ENCODE measurements around the gene LY6G6C.

Gene LY6G6C

GRCh38 chr6:31736021-31736767 is 14.6 kb upstream of the LY6G6C start, which contains the start of gene CLIC1:
Gene CLIC1 (minus strand): TSS chr6:31736530. CDS start chr6:31736300, 230 bp downstream.
- peak; percentile 93 for TF ChIP-seq L3MBTL2 (conservative IDR thresholded peaks at IDR 0.05)
- TF ChIP-seq FOXM1 (IDR thresholded peaks at IDR 0.05; ENCODE audit: borderline replicate concordance) = no peak
- peak; percentile 63; the same call in 1 of the 2 replicates for TF ChIP-seq ELF4 (IDR thresholded peaks at IDR 0.05)
- DNase-seq (ENCODE audit: extremely low spot score) = peak; percentile 74
- POLR2A ChIA-PET = interaction anchor here (0.6 to 6.3 kb wide), 16 partner anchors 11 to 127 kb away, joined by 3 to 57 read pairs (median 4); partner anchors contain the start of genes ABHD16A, C6orf47, GPANK1 and HSPA1B
- CTCF ChIA-PET = interaction anchor here (0.9 to 1.2 kb wide), 2 partner anchors 34 to 71 kb away, joined by 3 read pairs; partner anchors contain the start of gene LSM2

DNA sequence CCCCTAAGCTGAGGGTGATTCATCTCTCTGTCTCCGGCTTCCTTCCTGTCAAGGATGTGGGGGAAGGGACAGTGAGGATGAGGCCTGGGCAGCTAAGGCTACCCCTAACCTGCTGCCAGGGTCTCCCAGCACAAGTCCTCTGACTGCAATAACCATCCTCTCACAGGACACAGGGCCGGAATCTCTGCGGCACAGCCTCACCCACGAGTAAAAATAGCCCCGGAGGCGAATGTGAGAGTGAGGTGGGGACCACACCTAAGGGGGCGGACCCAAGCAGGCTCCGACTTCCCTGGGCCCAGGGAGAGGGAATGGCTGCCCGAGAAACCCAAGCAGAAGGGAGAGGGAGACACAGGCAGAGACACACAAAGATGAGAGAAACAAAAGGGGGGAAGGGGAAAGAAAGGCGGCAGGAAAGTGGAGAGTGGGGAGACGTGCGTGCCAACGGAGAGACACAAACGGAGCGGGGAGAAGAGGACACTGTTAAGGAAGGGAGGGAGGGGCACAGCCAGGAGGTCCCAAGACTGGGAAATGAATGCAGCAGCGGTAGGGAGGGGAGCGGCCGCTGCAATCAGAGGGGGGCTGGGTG is 13.4 kb upstream of the LY6G6C start:
- POLR2A ChIA-PET = interaction anchor here (0.6 to 6.3 kb wide), 14 partner anchors 17 to 194 kb away, joined by 3 to 57 read pairs (median 4); partner anchors contain the start of genes ABHD16A, C6orf47, DDX39B and HSPA1A
- TF ChIP-seq CTBP1 (IDR thresholded peaks at IDR 0.05; ENCODE audit: borderline replicate concordance) = no peak
- TF ChIP-seq FOXA1 (IDR thresholded peaks at IDR 0.05) = no peak
- TF ChIP-seq BHLHE40 (IDR thresholded peaks at IDR 0.05; ENCODE audit: borderline replicate concordance) = no peak
- no peak for TF ChIP-seq TARDBP (IDR thresholded peaks at IDR 0.05)
- no peak for TF ChIP-seq FOXK2 (IDR thresholded peaks at IDR 0.05)
- TF ChIP-seq LEF1 (IDR thresholded peaks at IDR 0.05; ENCODE audit: borderline replicate concordance) = no peak
- TF ChIP-seq ARNT (IDR thresholded peaks at IDR 0.05) = no peak
- no peak for TF ChIP-seq NFRKB (IDR thresholded peaks at IDR 0.05)
- no peak for TF ChIP-seq ZNF384 (IDR thresholded peaks at IDR 0.05)
- TF ChIP-seq SP1 (IDR thresholded peaks at IDR 0.05) = no peak
- TF ChIP-seq SUZ12 (IDR thresholded peaks at IDR 0.05) = no peak
- no peak for TF ChIP-seq FOXM1 (IDR thresholded peaks at IDR 0.05; ENCODE audit: borderline replicate concordance)
- TF ChIP-seq HDGF (IDR thresholded peaks at IDR 0.05; ENCODE audit: borderline replicate concordance) = no peak
- TF ChIP-seq, protein P1, sequence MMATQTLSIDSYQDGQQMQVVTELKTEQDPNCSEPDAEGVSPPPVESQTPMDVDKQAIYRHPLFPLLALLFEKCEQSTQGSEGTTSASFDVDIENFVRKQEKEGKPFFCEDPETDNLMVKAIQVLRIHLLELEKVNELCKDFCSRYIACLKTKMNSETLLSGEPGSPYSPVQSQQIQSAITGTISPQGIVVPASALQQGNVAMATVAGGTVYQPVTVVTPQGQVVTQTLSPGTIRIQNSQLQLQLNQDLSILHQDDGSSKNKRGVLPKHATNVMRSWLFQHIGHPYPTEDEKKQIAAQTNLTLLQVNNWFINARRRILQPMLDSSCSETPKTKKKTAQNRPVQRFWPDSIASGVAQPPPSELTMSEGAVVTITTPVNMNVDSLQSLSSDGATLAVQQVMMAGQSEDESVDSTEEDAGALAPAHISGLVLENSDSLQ (IDR thresholded peaks at IDR 0.05) = no peak
- CTCF ChIA-PET = interaction anchor here (0.7 to 4.2 kb wide), 4 partner anchors 21 to 216 kb away, joined by 3 to 19 read pairs (median 4); no protein-coding TSS in a partner anchor
- no peak for DNase-seq (ENCODE audit: extremely low spot score)

DNA sequence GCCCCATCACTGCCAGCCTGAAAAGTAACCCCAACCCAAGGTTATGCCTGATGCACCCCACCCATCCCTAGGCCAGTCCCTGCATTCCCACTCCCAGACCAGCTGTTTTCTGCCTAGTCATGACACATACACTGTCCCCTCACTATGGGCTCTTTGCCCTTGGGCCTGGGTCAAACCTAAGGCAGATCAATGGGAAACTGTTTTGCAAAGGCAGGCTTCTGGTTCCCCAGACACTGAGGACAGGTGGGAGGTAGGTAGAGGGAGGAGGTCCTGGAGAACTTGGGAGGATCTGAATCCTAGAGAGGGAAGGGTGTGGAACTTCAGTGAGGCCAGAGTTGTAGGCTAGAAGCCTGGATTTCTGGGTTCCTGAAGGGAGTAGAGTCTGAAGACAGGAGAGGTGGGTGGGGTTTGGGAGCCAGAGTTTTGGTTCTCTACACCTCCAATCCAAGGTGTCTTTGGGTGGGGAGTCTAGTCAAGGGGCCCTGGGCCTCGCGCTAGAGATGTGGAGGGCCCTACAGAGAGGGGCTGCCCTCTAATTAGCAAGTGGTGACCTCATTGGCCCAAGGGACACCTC is 12.8 kb upstream of the LY6G6C start:
- POLR2A ChIA-PET = interaction anchor here (0.7 to 1.5 kb wide), 6 partner anchors 20 to 129 kb away, joined by 3 to 4 read pairs (median 3); partner anchors contain the start of genes ABHD16A, HSPA1A, HSPA1L and NEU1
- DNase-seq (ENCODE audit: extremely low spot score) = no peak
- TF ChIP-seq FOXM1 (IDR thresholded peaks at IDR 0.05; ENCODE audit: borderline replicate concordance) (no peak), ZNF384 (IDR thresholded peaks at IDR 0.05) (no peak), TARDBP (IDR thresholded peaks at IDR 0.05) (no peak), FOXK2 (IDR thresholded peaks at IDR 0.05) (no peak), SP1 (IDR thresholded peaks at IDR 0.05) (no peak), LEF1 (IDR thresholded peaks at IDR 0.05; ENCODE audit: borderline replicate concordance) (no peak), L3MBTL2 (conservative IDR thresholded peaks at IDR 0.05) (no peak), CTBP1 (IDR thresholded peaks at IDR 0.05; ENCODE audit: borderline replicate concordance) (no peak), BHLHE40 (IDR thresholded peaks at IDR 0.05; ENCODE audit: borderline replicate concordance) (no peak), NFRKB (IDR thresholded peaks at IDR 0.05) (no peak), FOXA1 (IDR thresholded peaks at IDR 0.05) (no peak), HDGF (IDR thresholded peaks at IDR 0.05; ENCODE audit: borderline replicate concordance) (no peak)
- TF ChIP-seq, protein P1 (IDR thresholded peaks at IDR 0.05) = no peak
- CTCF ChIA-PET = interaction anchor here (1.0 to 4.2 kb wide), 2 partner anchors 35 to 184 kb away, joined by 3 to 19 read pairs; no protein-coding TSS in a partner anchor

DNA sequence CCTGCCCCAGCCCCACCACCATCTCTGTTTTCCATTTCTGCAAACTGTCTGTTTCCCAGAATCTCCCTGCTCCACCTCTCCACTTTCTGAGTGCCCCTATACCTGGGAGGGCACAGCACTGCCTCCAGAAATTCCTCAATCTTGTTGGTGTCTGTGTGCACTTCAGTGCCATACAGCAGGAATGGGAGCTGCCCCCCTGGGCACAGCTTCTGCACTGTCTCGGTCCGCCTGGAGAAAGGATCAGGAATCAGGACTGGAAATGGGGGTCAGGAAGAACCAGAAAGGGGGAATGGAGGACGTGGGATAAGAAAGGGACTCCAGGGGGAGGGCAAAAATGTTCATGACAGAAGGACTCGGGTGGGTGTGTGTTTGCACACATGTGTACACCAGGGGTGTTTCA is 12.2 kb upstream of the LY6G6C start:
- DNase-seq (ENCODE audit: extremely low spot score) = no peak
- no peak for TF ChIP-seq TARDBP (IDR thresholded peaks at IDR 0.05)
- no peak for TF ChIP-seq CTBP1 (IDR thresholded peaks at IDR 0.05; ENCODE audit: borderline replicate concordance)
- no peak for TF ChIP-seq SP1 (IDR thresholded peaks at IDR 0.05)
- ChIA-PET POLR2A (no interaction called here), CTCF (interaction anchor here (0.9 to 4.2 kb wide), 2 partner anchors 36 to 72 kb away, joined by 3 to 19 read pairs; no protein-coding TSS in a partner anchor)

- ChIA-PET POLR2A (interaction anchor here (0.7 to 1.6 kb wide), 3 partner anchors 9 to 27 kb away, joined by 3 to 5 read pairs (median 4); no protein-coding TSS in a partner anchor), CTCF (interaction anchor here (0.7 to 4.2 kb wide), 2 partner anchors 26 to 38 kb away, joined by 3 to 19 read pairs; no protein-coding TSS in a partner anchor)
- no peak for TF ChIP-seq ELF4 (IDR thresholded peaks at IDR 0.05)
- no peak for TF ChIP-seq NFRKB (IDR thresholded peaks at IDR 0.05)
- no peak for TF ChIP-seq BHLHE40 (IDR thresholded peaks at IDR 0.05; ENCODE audit: borderline replicate concordance)
- DNase-seq (ENCODE audit: extremely low spot score) = no peak
Observed at GRCh38 chr6:31732029-31732428, 10.5 kb upstream of the LY6G6C start.

DNA sequence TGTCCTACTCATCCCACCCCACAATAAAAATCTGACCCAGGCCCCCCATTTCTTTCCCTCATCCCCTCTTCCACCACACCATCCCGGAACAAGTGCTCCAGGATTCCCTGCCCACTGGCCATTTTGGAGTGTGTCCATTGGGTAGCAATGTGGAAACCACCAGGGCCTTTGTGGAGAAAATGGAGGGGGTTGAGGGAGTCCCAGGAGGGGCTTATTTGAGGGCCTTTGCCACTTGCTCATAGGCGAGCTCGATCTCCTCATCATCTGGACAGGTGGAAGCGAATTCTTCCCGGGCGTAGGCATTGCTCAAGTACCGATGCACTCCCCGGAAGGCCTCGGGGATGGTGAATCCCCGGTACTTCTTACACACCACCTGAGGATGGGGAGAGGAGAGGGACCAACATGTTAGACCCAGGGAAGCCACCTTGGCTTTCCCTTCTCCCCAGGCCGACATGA is 9.1 kb upstream of the LY6G6C start:
- no peak for DNase-seq (ENCODE audit: extremely low spot score)
- CTCF ChIA-PET = interaction anchor here (1.2 to 2.0 kb wide), 7 partner anchors 7 to 96 kb away, joined by 3 to 13 read pairs (median 6); partner anchors contain the start of genes LSM2 and LY6G6D

More for the DNA sequence above, 9.1 kb upstream of the LY6G6C start:
- POLR2A ChIA-PET = interaction anchor here (1.0 to 4.2 kb wide), 15 partner anchors 8 to 168 kb away, joined by 3 to 40 read pairs (median 7); partner anchors contain the start of genes ABHD16A, C6orf47, HSPA1A and HSPA1B
- no peak for TF ChIP-seq FOXA1 (IDR thresholded peaks at IDR 0.05)
- no peak for TF ChIP-seq ZNF384 (IDR thresholded peaks at IDR 0.05)
- no peak for TF ChIP-seq NFRKB (IDR thresholded peaks at IDR 0.05)
- no peak for TF ChIP-seq ELF4 (IDR thresholded peaks at IDR 0.05)
- no peak for TF ChIP-seq LEF1 (IDR thresholded peaks at IDR 0.05; ENCODE audit: borderline replicate concordance)
- no peak for TF ChIP-seq SP1 (IDR thresholded peaks at IDR 0.05)
- no peak for TF ChIP-seq FOXM1 (IDR thresholded peaks at IDR 0.05; ENCODE audit: borderline replicate concordance)
- TF ChIP-seq TARDBP (IDR thresholded peaks at IDR 0.05) = no peak
- no peak for TF ChIP-seq CTBP1 (IDR thresholded peaks at IDR 0.05; ENCODE audit: borderline replicate concordance)
- TF ChIP-seq BHLHE40 (IDR thresholded peaks at IDR 0.05; ENCODE audit: borderline replicate concordance) = no peak
- no peak for TF ChIP-seq HDGF (IDR thresholded peaks at IDR 0.05; ENCODE audit: borderline replicate concordance)
- TF ChIP-seq ARNT (IDR thresholded peaks at IDR 0.05) = no peak
- TF ChIP-seq, protein P1 (IDR thresholded peaks at IDR 0.05) = no peak
- no peak for TF ChIP-seq L3MBTL2 (conservative IDR thresholded peaks at IDR 0.05)
- TF ChIP-seq SUZ12 (IDR thresholded peaks at IDR 0.05) = no peak
- TF ChIP-seq FOXK2 (IDR thresholded peaks at IDR 0.05) = no peak

Data from HEK293T (cell line).